Subcutaneous adipose tissue (tissue), 4 donors: ENCODE data around the gene TNK2. TPM values are rescaled to one million over a fixed set of nuclear protein-coding genes. Genes with fewer than 3 reads are reported as not detected.

ENCODE experiments used
- CTCF ChIP-seq: fragments of 450-650 bp; IDR thresholded peaks from one replicate; pipeline ENCODE4 v1.5.1; 2016; ENCODE audit warnings: low read depth, mild to moderate bottlenecking, control low read depth, antibody characterized with exemption, moderate library complexity
- total RNA-seq, 4 donors: library from RNA; depleted of rRNA; stranded (reverse); fragments of >200 nt; gene quantifications; one replicate each; pipeline ENCODE4 v1.1.0, GENCODE V29; 2016

TNK2 gene
- total RNA-seq, 4 donors from 2014 or later = 9.9 to 78.2 (median 16.8) TPM

- TF ChIP-seq CTCF = no peak
Observed at GRCh38 chr3:195821403-195822130, 86.8 kb downstream of the TNK2 start.

- TF ChIP-seq CTCF = no peak
Observed at GRCh38 chr3:195820901-195821300, 87.5 kb downstream of the TNK2 start.

GRCh38 chr3:195820186-195820585 is 88.2 kb downstream of the TNK2 start:
- TF ChIP-seq CTCF = no peak

- TF ChIP-seq CTCF = no peak
Observed at GRCh38 chr3:195818301-195818700, 90.0 kb downstream of the TNK2 start.

GRCh38 chr3:195817578-195818135 is 90.7 kb downstream of the TNK2 start:
- no peak for TF ChIP-seq CTCF

- TF ChIP-seq CTCF = no peak
Observed at GRCh38 chr3:195815169-195815771, 93.1 kb downstream of the TNK2 start.

GRCh38 chr3:195813916-195814640 is 94.3 kb downstream of the TNK2 start:
- TF ChIP-seq CTCF = no peak
